Vagina (tissue), 2 donors: Measurements from ENCODE around the gene TTLL12. TPM values are rescaled to one million over a fixed set of nuclear protein-coding genes. Genes with fewer than 3 reads are reported as not detected.

Source experiments
- DNase-seq, 2 donors: peaks; one replicate each; pipeline ENCODE4 v3.0.0-alpha.2; 2017; ENCODE audit errors: extremely low spot score in 2 of 2
- H3K27ac ChIP-seq: fragments of 200-600 bp; sonication (generic); one replicate; pipeline ENCODE4 v1.5.1; 2019
- H3K27me3 ChIP-seq: fragments of 200-600 bp; sonication (generic); one replicate; pipeline ENCODE4 v1.5.1; 2019
- H3K36me3 ChIP-seq, 2 donors: fragments of 200-600 bp; sonication (generic); one replicate each; pipeline ENCODE4 v1.5.1; 2017 to 2019
- H3K4me1 ChIP-seq: fragments of 200-600 bp; sonication (generic); one replicate; pipeline ENCODE4 v1.5.1; 2019
- H3K4me3 ChIP-seq, 2 donors: fragments of 200-600 bp; sonication (generic); 1 replicate in 1 of 2; 2 replicates in 1 of 2; pipeline ENCODE4 v1.5.1; 2016 to 2019
- H3K9me3 ChIP-seq: fragments of 200-600 bp; sonication (generic); one replicate; pipeline ENCODE4 v1.5.1; 2019
- CTCF ChIP-seq, 3 experiments: fragments of 450-650 bp in 2 of 3; fragments of 200-600 bp in 1 of 3; sonication (generic) in 1 of 3; IDR thresholded peaks; one replicate each; pipeline ENCODE4 v1.5.1; 2017 to 2019; ENCODE audit warnings: antibody characterized with exemption in 3 of 3, mild to moderate bottlenecking in 2 of 3, moderate library complexity in 2 of 3
- POLR2A ChIP-seq, 2 donors: fragments of 450-650 bp; IDR thresholded peaks; one replicate each; pipeline ENCODE4 v1.6.1; 2017; ENCODE audit warnings: antibody characterized with exemption in 2 of 2, mild to moderate bottlenecking in 2 of 2, moderate library complexity in 2 of 2
- POLR2AphosphoS5 ChIP-seq, 2 donors: sonication (generic); formaldehyde crosslinking; IDR thresholded peaks; one replicate each; pipeline ENCODE4 v1.9.0; 2017; ENCODE audit warnings: antibody characterized with exemption in 2 of 2, mild to moderate bottlenecking in 2 of 2, low read depth in 1 of 2; ENCODE audit not compliant: insufficient read depth in 1 of 2
- intact Hi-C: fragments of 100-400 bp; cut with DNase I; formaldehyde crosslinking; loops from one replicate; pipeline ENCODE4 v1.15.1; 2023
- total RNA-seq: library from RNA; depleted of rRNA; stranded (reverse); fragments of >200 nt; gene quantifications from one replicate; pipeline ENCODE4 v1.2.3, GENCODE V29; 2016

The TTLL12 gene
- total RNA-seq, 1 donor from 2014 or later, result 56.2 TPM

- intact Hi-C loops, result no loop called here
- TF ChIP-seq CTCF (IDR thresholded peaks at IDR 0.05), result no peak
- no peak for TF ChIP-seq POLR2AphosphoS5 (IDR thresholded peaks at IDR 0.05; ENCODE audit: insufficient read depth in 1 of 2, low read depth in 1 of 2)
- no peak for TF ChIP-seq POLR2A (IDR thresholded peaks at IDR 0.05)
- DNase-seq, result no peak
- Histone ChIP-seq H3K36me3 (peaks cover 0 to 22% of the 10 kb centered on the region in 2 donors), H3K4me3 (no peak overlapping the region), H3K27ac (no peak overlapping the region), H3K9me3 (no peaks in the 10 kb centered on the region), H3K27me3 (no peaks in the 10 kb centered on the region), H3K4me1 (peaks cover 14% of the 10 kb centered on the region)
Measured at GRCh38 chr22:43128928-43129424, 58.0 kb downstream of the TTLL12 start.

- Histone ChIP-seq H3K4me3 (no peak overlapping the region), H3K36me3 (peaks cover 0 to 16% of the 10 kb centered on the region in 2 donors), H3K27ac (no peak overlapping the region), H3K27me3 (no peaks in the 10 kb centered on the region), H3K9me3 (no peaks in the 10 kb centered on the region), H3K4me1 (peaks cover 14% of the 10 kb centered on the region)
- no peak for DNase-seq
- no peak for TF ChIP-seq POLR2AphosphoS5 (IDR thresholded peaks at IDR 0.05; ENCODE audit: insufficient read depth in 1 of 2, low read depth in 1 of 2)
- TF ChIP-seq POLR2A (IDR thresholded peaks at IDR 0.05), result no peak
- TF ChIP-seq CTCF (IDR thresholded peaks at IDR 0.05), result no peak
- intact Hi-C loops, result no loop called here
Measured at GRCh38 chr22:43128116-43128515, 58.8 kb downstream of the TTLL12 start.

GRCh38 chr22:43127166-43127908 is 59.6 kb downstream of the TTLL12 start:
- no peak overlapping the region for H3K27ac ChIP-seq
- DNase-seq, result no peak
- TF ChIP-seq POLR2AphosphoS5 (IDR thresholded peaks at IDR 0.05; ENCODE audit: insufficient read depth in 1 of 2, low read depth in 1 of 2), result peak in 1 of 2 donors; percentile 36
- no peak for TF ChIP-seq CTCF (IDR thresholded peaks at IDR 0.05)
- intact Hi-C loops, result no loop called here
- H3K9me3 ChIP-seq, result no peaks in the 10 kb centered on the region
- peaks cover 0 to 8% of the 10 kb centered on the region in 2 donors for H3K36me3 ChIP-seq
- H3K4me3 ChIP-seq, result no peak overlapping the region
- H3K4me1 ChIP-seq, result peaks cover 14% of the 10 kb centered on the region
- no peaks in the 10 kb centered on the region for H3K27me3 ChIP-seq

- H3K27me3 ChIP-seq, result no peaks in the 10 kb centered on the region
- no peak for DNase-seq
- no peak overlapping the region for H3K27ac ChIP-seq
- intact Hi-C loops, result no loop called here
- H3K9me3 ChIP-seq, result no peaks in the 10 kb centered on the region
- H3K4me3 ChIP-seq, result no peak overlapping the region
- TF ChIP-seq POLR2A (IDR thresholded peaks at IDR 0.05), result no peak
- TF ChIP-seq POLR2AphosphoS5 (IDR thresholded peaks at IDR 0.05; ENCODE audit: insufficient read depth in 1 of 2, low read depth in 1 of 2), result no peak
- TF ChIP-seq CTCF (IDR thresholded peaks at IDR 0.05), result no peak
- peaks cover 0 to 7% of the 10 kb centered on the region in 2 donors for H3K36me3 ChIP-seq
- H3K4me1 ChIP-seq, result peaks cover 14% of the 10 kb centered on the region
Measured at GRCh38 chr22:43126501-43127165, 60.3 kb downstream of the TTLL12 start.
